ENCODE data around the gene STRADB. TPM values are rescaled to one million over a fixed set of nuclear protein-coding genes. Genes with fewer than 3 reads are reported as not detected.

STRADB gene
- total and polyA plus RNA-seq, 3 donors from 2014 or later: 29.9 to 33.2 (median 30.5) TPM

GRCh38 chr2:201513271-201513670, 61.7 kb downstream of the STRADB start:
- no peaks in the 10 kb centered on the region for H3K4me1 ChIP-seq
- no peak overlapping the region for H3K27ac ChIP-seq
- TF ChIP-seq CTCF (IDR thresholded peaks at IDR 0.05) (no peak), POLR2A (IDR thresholded peaks at IDR 0.05) (no peak)
- H3K27me3 ChIP-seq: no peaks in the 10 kb centered on the region
- H3K4me3 ChIP-seq: no peak overlapping the region
- 86 to 92% methylated on average over 1 of the region's 1 CpG for WGBS, 2 donors
- DNase-seq: no peak
- intact Hi-C loops (cut with DNase I; ENCODE audit: low total_unique reads): no loop called here
- H3K9me3 ChIP-seq: no peaks in the 10 kb centered on the region
- H3K36me3 ChIP-seq (ENCODE audit: low read depth, missing control alignments): no peaks in the 10 kb centered on the region

GRCh38 chr2:201515573-201516246, 64.2 kb downstream of the STRADB start:
- no peak for DNase-seq
- no peaks in the 10 kb centered on the region for H3K4me1 ChIP-seq
- no peak overlapping the region for H3K27ac ChIP-seq
- no peaks in the 10 kb centered on the region for H3K36me3 ChIP-seq (ENCODE audit: low read depth, missing control alignments)
- 79 to 87% methylated on average over 4 of the region's 4 CpGs for WGBS, 2 donors
- TF ChIP-seq POLR2A (IDR thresholded peaks at IDR 0.05) (no peak), CTCF (IDR thresholded peaks at IDR 0.05) (no peak)
- no peaks in the 10 kb centered on the region for H3K27me3 ChIP-seq
- no peak overlapping the region for H3K4me3 ChIP-seq
- H3K9me3 ChIP-seq: no peaks in the 10 kb centered on the region
- intact Hi-C loops (cut with DNase I; ENCODE audit: low total_unique reads): no loop called here

GRCh38 chr2:201517094-201517493, 65.6 kb downstream of the STRADB start:
- no peak overlapping the region for H3K4me3 ChIP-seq
- no peak overlapping the region for H3K27ac ChIP-seq
- no peak for DNase-seq
- no peaks in the 10 kb centered on the region for H3K36me3 ChIP-seq (ENCODE audit: low read depth, missing control alignments)
- intact Hi-C loops (cut with DNase I; ENCODE audit: low total_unique reads): no loop called here
- WGBS, 2 donors: 63 to 67% methylated on average over 4 of the region's 4 CpGs
- no peaks in the 10 kb centered on the region for H3K9me3 ChIP-seq
- no peaks in the 10 kb centered on the region for H3K4me1 ChIP-seq
- no peaks in the 10 kb centered on the region for H3K27me3 ChIP-seq
- TF ChIP-seq POLR2A (IDR thresholded peaks at IDR 0.05): no peak
- no peak for TF ChIP-seq CTCF (IDR thresholded peaks at IDR 0.05)

- no peak for TF ChIP-seq POLR2A (IDR thresholded peaks at IDR 0.05)
- no peak for TF ChIP-seq CTCF (IDR thresholded peaks at IDR 0.05)
- WGBS, 2 donors: 96 to 97% methylated on average over 2 of the region's 2 CpGs
- intact Hi-C loops (cut with DNase I; ENCODE audit: low total_unique reads): no loop called here
Measured at GRCh38 chr2:201520201-201520600, 68.7 kb downstream of the STRADB start.

GRCh38 chr2:201522965-201523364, 71.4 kb downstream of the STRADB start:
- H3K27ac ChIP-seq: no peak overlapping the region
- no peak for DNase-seq

More at GRCh38 chr2:201520201-201520600, 68.7 kb downstream of the STRADB start:
- Histone ChIP-seq H3K27me3 (no peaks in the 10 kb centered on the region), H3K4me3 (no peak overlapping the region), H3K9me3 (no peaks in the 10 kb centered on the region), H3K27ac (no peak overlapping the region), H3K36me3 (ENCODE audit: low read depth, missing control alignments) (no peaks in the 10 kb centered on the region), H3K4me1 (no peaks in the 10 kb centered on the region)
- DNase-seq: no peak

More at GRCh38 chr2:201522965-201523364, 71.4 kb downstream of the STRADB start:
- WGBS, 2 donors: 89 to 100% methylated on average over 1 to 5 of the region's 5 CpGs
- Histone ChIP-seq H3K4me3 (no peak overlapping the region), H3K36me3 (ENCODE audit: low read depth, missing control alignments) (no peaks in the 10 kb centered on the region), H3K27me3 (no peaks in the 10 kb centered on the region), H3K9me3 (no peaks in the 10 kb centered on the region), H3K4me1 (no peaks in the 10 kb centered on the region)
- intact Hi-C loops (cut with DNase I; ENCODE audit: low total_unique reads): no loop called here
- no peak for TF ChIP-seq CTCF (IDR thresholded peaks at IDR 0.05)
- no peak for TF ChIP-seq POLR2A (IDR thresholded peaks at IDR 0.05)
